Uterus (tissue), 4 donors: ENCODE results near the gene AIFM3. TPM values are rescaled to one million over a fixed set of nuclear protein-coding genes. Genes with fewer than 3 reads are reported as not detected.
"Not testable (repeated sequence)": the region's sequence is repeated elsewhere in the genome, so short reads cannot be mapped to it uniquely, and the experiment has no call there.

Experiments used
- DNase-seq, 2 donors: peaks; one replicate each; pipeline ENCODE4 v3.0.0-alpha.2; 2019 to 2020
- H3K27ac ChIP-seq, 2 donors: fragments of 200-600 bp; sonication (generic); 1 replicate in 1 of 2; 2 replicates in 1 of 2; pipeline ENCODE4 v1.5.1; 2016 to 2018
- H3K27me3 ChIP-seq, 2 donors: fragments of 200-600 bp; sonication (generic); one replicate each; pipeline ENCODE4 v1.5.1; 2018 to 2019; ENCODE audit warnings: control low read depth in 1 of 2
- H3K36me3 ChIP-seq, 2 donors: fragments of 200-600 bp; sonication (generic); one replicate each; pipeline ENCODE4 v1.5.1; 2019; ENCODE audit warnings: control low read depth in 1 of 2
- H3K4me1 ChIP-seq, 2 donors: fragments of 200-600 bp; sonication (generic); one replicate each; pipeline ENCODE4 v1.5.1; 2018 to 2019; ENCODE audit warnings: control low read depth in 1 of 2
- H3K4me3 ChIP-seq, 2 donors: fragments of 200-600 bp; sonication (generic); 1 replicate in 1 of 2; 2 replicates in 1 of 2; pipeline ENCODE4 v1.5.1; 2018 to 2019; ENCODE audit warnings: mild to moderate bottlenecking in 1 of 2
- H3K9me3 ChIP-seq, 2 donors: fragments of 200-600 bp; sonication (generic); one replicate each; pipeline ENCODE4 v1.5.1; 2019; ENCODE audit warnings: control low read depth in 1 of 2
- CTCF ChIP-seq, 4 experiments: fragments of 200-600 bp in 2 of 4; fragments of 450-650 bp in 2 of 4; sonication (generic) in 2 of 4; IDR thresholded peaks; one replicate each; pipeline ENCODE4 v1.5.1; 2016 to 2019; ENCODE audit warnings: antibody characterized with exemption in 4 of 4, mild to moderate bottlenecking in 2 of 4, moderate library complexity in 1 of 4
- POLR2A ChIP-seq, 2 donors: fragments of 450-650 bp; IDR thresholded peaks; one replicate each; pipeline ENCODE4 v1.6.1; 2016; ENCODE audit warnings: antibody characterized with exemption in 2 of 2, mild to moderate bottlenecking in 1 of 2, moderate library complexity in 1 of 2
- intact Hi-C: fragments of 100-400 bp; cut with DNase I; formaldehyde crosslinking; loops from one replicate; pipeline ENCODE4 v1.15.1; 2023; ENCODE audit warnings: low total_unique reads
- total RNA-seq, 4 donors: library from RNA; depleted of rRNA in 3 of 4; stranded (reverse); fragments of >200 nt in 3 of 4; gene quantifications; one replicate each; pipeline versions ENCODE4 v1.1.0 to v1.2.4, GENCODE V29; 2014 to 2023
- donor health status: DM: yes; HTN: yes; CAD: no.

AIFM3 gene
- total RNA-seq, 4 donors from 2014 or later, result 3.2 to 3.4 TPM; not detected in 2

- no peaks in the 10 kb centered on the region for H3K9me3 ChIP-seq
- intact Hi-C loops, result no loop called here
- TF ChIP-seq CTCF (IDR thresholded peaks at IDR 0.05) (no peak), POLR2A (IDR thresholded peaks at IDR 0.05) (no peak)
- H3K27ac ChIP-seq, result no peak overlapping the region
- H3K4me1 ChIP-seq, result no peaks in the 10 kb centered on the region
- no peaks in the 10 kb centered on the region for H3K27me3 ChIP-seq
- no peak overlapping the region for H3K4me3 ChIP-seq
- no peaks in the 10 kb centered on the region for H3K36me3 ChIP-seq
- DNase-seq, result no peak
These were observed 4.0 kb downstream of the AIFM3 start for GRCh38 chr22:20970939-20971657.

- DNase-seq, H3K27ac ChIP-seq, H3K36me3 ChIP-seq, H3K4me1 ChIP-seq, H3K27me3 ChIP-seq, intact Hi-C loops, H3K9me3 ChIP-seq, H3K4me3 ChIP-seq: not testable (repeated sequence)
These were observed 5.1 kb downstream of the AIFM3 start for GRCh38 chr22:20972014-20972694.

GRCh38 chr22:20972933-20973577 lies 6.0 kb downstream of the AIFM3 start:
- intact Hi-C loops, result no loop called here
- DNase-seq, result no peak
- Histone ChIP-seq H3K27ac (no peak overlapping the region), H3K9me3 (no peaks in the 10 kb centered on the region), H3K27me3 (no peaks in the 10 kb centered on the region), H3K4me3 (no peak overlapping the region), H3K36me3 (no peaks in the 10 kb centered on the region), H3K4me1 (no peaks in the 10 kb centered on the region)
- no peak for TF ChIP-seq POLR2A (IDR thresholded peaks at IDR 0.05)
- no peak for TF ChIP-seq CTCF (IDR thresholded peaks at IDR 0.05)

- Histone ChIP-seq H3K36me3 (no peaks in the 10 kb centered on the region), H3K4me1 (no peaks in the 10 kb centered on the region), H3K27me3 (no peaks in the 10 kb centered on the region), H3K4me3 (no peak overlapping the region), H3K27ac (no peak overlapping the region), H3K9me3 (no peaks in the 10 kb centered on the region)
- intact Hi-C loops, result no loop called here
- TF ChIP-seq CTCF (IDR thresholded peaks at IDR 0.05) (no peak), POLR2A (IDR thresholded peaks at IDR 0.05) (no peak)
- DNase-seq, result no peak
These were observed 6.7 kb downstream of the AIFM3 start for GRCh38 chr22:20973634-20974286.

DNA sequence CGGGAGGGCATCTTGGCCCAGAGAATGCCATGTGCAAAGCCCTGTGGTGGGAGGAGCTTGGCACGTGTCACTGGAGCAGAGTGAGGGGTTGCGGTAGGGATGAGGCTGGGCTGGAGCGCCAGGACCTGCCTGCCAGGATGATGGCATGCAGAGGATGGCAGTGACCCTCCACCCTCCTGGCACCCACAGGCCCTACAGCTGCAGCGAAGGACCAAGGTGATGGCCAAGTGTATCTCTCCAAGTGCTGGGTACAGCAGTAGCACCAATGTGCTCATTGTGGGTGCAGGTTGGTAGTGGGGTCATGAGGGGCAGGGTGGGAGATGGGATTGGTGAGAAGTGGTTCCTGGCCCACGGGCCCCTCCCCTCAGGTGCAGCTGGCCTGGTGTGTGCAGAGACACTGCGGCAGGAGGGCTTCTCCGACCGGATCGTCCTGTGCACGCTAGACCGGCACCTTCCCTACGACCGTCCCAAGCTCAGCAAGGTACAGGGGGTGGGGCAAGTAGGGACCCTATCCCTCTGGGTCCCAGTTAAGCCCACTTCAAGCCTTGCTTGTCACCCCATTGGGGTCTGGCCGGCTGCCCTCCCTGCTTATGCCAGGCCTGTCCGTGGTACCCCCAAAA lies 7.4 kb downstream of the AIFM3 start:
- H3K36me3 ChIP-seq, result no peaks in the 10 kb centered on the region
- H3K27me3 ChIP-seq, result no peaks in the 10 kb centered on the region
- no peaks in the 10 kb centered on the region for H3K9me3 ChIP-seq
- no peak overlapping the region for H3K4me3 ChIP-seq
- H3K27ac ChIP-seq, result no peak overlapping the region
- intact Hi-C loops, result no loop called here
- no peaks in the 10 kb centered on the region for H3K4me1 ChIP-seq
- no peak for TF ChIP-seq POLR2A (IDR thresholded peaks at IDR 0.05)
- no peak for TF ChIP-seq CTCF (IDR thresholded peaks at IDR 0.05)
- DNase-seq, result no peak
